ENCODE results near the gene USP14. TPM values are rescaled to one million over a fixed set of nuclear protein-coding genes. Genes with fewer than 3 reads are reported as not detected.
A peak's percentile ranks its signal among the peaks of the same experiment; 100 is the strongest.
"Not testable (repeated sequence)": the region's sequence is repeated elsewhere in the genome, so short reads cannot be mapped to it uniquely, and the experiment has no call there.

Gene USP14
- 10 to 100 TPM; 17.1 to 66.0 (median 20.3) TPM for total RNA-seq

- peak; percentile 97 to 98 (median 98) for DNase-seq
- H3K4me1 ChIP-seq: peaks cover 0 to 23% (median 2%) of the 10 kb centered on the region in 4 donors
- H3K27ac ChIP-seq: peak within 1 kb of the TSS; percentile 85 to 92 (median 90)
- H3K36me3 ChIP-seq: peaks cover 0 to 3% (median 0%) of the 10 kb centered on the region in 3 donors
- TF ChIP-seq POLR2A (IDR thresholded peaks at IDR 0.05): peak; percentile 43 to 67
- peak in 2 of 6 experiments; percentile 1 to 18 for TF ChIP-seq CTCF (IDR thresholded peaks at IDR 0.05)
- H3K9me3 ChIP-seq: no peaks in the 10 kb centered on the region
- peak within 1 kb of the TSS; percentile 86 to 98 (median 92) for H3K4me3 ChIP-seq
- no peaks in the 10 kb centered on the region for H3K27me3 ChIP-seq
These were observed at the start of gene USP14 for GRCh38 chr18:158128-159036. TSS of gene USP14 (plus strand) at chr18:158557. CDS start at chr18:158699, 142 bp downstream.

- not testable (repeated sequence) for H3K9me3 ChIP-seq, H3K4me1 ChIP-seq, H3K36me3 ChIP-seq, DNase-seq, H3K27ac ChIP-seq, H3K4me3 ChIP-seq, H3K27me3 ChIP-seq
These were observed 49.7 kb upstream of the USP14 start for GRCh38 chr18:108665-109063.

- not testable (repeated sequence) for H3K27ac ChIP-seq, H3K27me3 ChIP-seq
These were observed 49.0 kb upstream of the USP14 start for GRCh38 chr18:109130-109921.

GRCh38 chr18:109922-110261, 48.5 kb upstream of the USP14 start:
- not testable (repeated sequence) for H3K4me3 ChIP-seq, H3K9me3 ChIP-seq, DNase-seq, H3K27me3 ChIP-seq, H3K36me3 ChIP-seq, H3K27ac ChIP-seq, H3K4me1 ChIP-seq

More at GRCh38 chr18:109130-109921, 49.0 kb upstream of the USP14 start:
- not testable (repeated sequence) for H3K9me3 ChIP-seq, H3K36me3 ChIP-seq, H3K4me1 ChIP-seq, H3K4me3 ChIP-seq
- peak in 2 of 3 donors; percentile 30 to 75 for DNase-seq
- peak in 2 of 6 experiments; percentile 55 to 56 for TF ChIP-seq CTCF (IDR thresholded peaks at IDR 0.05)

- not testable (repeated sequence) for H3K27me3 ChIP-seq, H3K9me3 ChIP-seq, H3K36me3 ChIP-seq, H3K4me3 ChIP-seq, DNase-seq, H3K27ac ChIP-seq, H3K4me1 ChIP-seq
These were observed 47.8 kb upstream of the USP14 start for GRCh38 chr18:110351-111201.

GRCh38 chr18:111306-112014, 46.9 kb upstream of the USP14 start:
- Histone ChIP-seq H3K9me3 (no peaks in the 10 kb centered on the region), H3K4me1 (no peaks in the 10 kb centered on the region), H3K4me3 (peak overlapping the region; percentile 14 to 54 (median 48)), H3K36me3 (no peaks in the 10 kb centered on the region), H3K27ac (peak overlapping the region in 2 of 4 donors; percentile 68 to 83), H3K27me3 (no peaks in the 10 kb centered on the region)
- peak; percentile 58 to 86 (median 69) for DNase-seq
- TF ChIP-seq POLR2A (IDR thresholded peaks at IDR 0.05): no peak
- peak in 2 of 6 experiments; percentile 4 to 19 for TF ChIP-seq CTCF (IDR thresholded peaks at IDR 0.05)

GRCh38 chr18:112015-112733, 46.2 kb upstream of the USP14 start:
- DNase-seq: peak in 1 of 3 donors; percentile 68
- H3K27me3 ChIP-seq, H3K36me3 ChIP-seq, H3K9me3 ChIP-seq, H3K4me1 ChIP-seq: not testable (repeated sequence)
- Histone ChIP-seq H3K4me3 (peak overlapping the region; percentile 14 to 54 (median 48)), H3K27ac (peak overlapping the region in 2 of 4 donors; percentile 68 to 83)

GRCh38 chr18:120539-121260, 37.7 kb upstream of the USP14 start:
- not testable (repeated sequence) for DNase-seq, H3K4me3 ChIP-seq, H3K9me3 ChIP-seq, H3K36me3 ChIP-seq, H3K27me3 ChIP-seq, H3K27ac ChIP-seq, H3K4me1 ChIP-seq
